AG04449 (cell line): ENCODE data around the gene C1QTNF8.

Experiments
- CTCF ChIA-PET: fragments of 350-600 bp; formaldehyde crosslinking; extraction: SDS; loops from one replicate; lab custom pipeline; 2021; ENCODE audit warnings: antibody characterized with exemption; lab: Yijun Ruan, JAX
- POLR2A ChIA-PET: fragments of 400-600, 350-600 bp; formaldehyde crosslinking; extraction: SDS; loops from one replicate; lab custom pipeline; 2020; ENCODE audit warnings: antibody characterized with exemption, inconsistent platforms; lab: Yijun Ruan, JAX
- DNase-seq: peaks from one replicate; pipeline ENCODE4 v3.0.0-alpha.2; 2010; ENCODE audit warnings: low read depth, low spot score
- H3K4me3 ChIP-seq: 2 replicates; pipeline ENCODE4 v1.5.1; 2011; ENCODE audit warnings: low read depth, mild to moderate bottlenecking, control low read depth, low read length
- CTCF ChIP-seq: IDR thresholded peaks from one replicate; pipeline ENCODE4 v1.5.1; 2011; ENCODE audit warnings: mild to moderate bottlenecking, moderate library complexity, low read length, control low read depth, inconsistent platforms; ENCODE audit not compliant: insufficient read depth; ENCODE audit errors: missing control alignments

C1QTNF8 gene

GRCh38 chr16:1076801-1077576 is 19.1 kb downstream of the C1QTNF8 start:
- ChIA-PET CTCF (interaction anchor here (1.5 kb wide), 1 partner anchor 19 kb away, joined by 7 read pairs; no protein-coding TSS in a partner anchor), POLR2A (no interaction called here)
- no peak for TF ChIP-seq CTCF
- no peak for DNase-seq
- H3K4me3 ChIP-seq: no peak overlapping the region

- POLR2A ChIA-PET: no interaction called here
- H3K4me3 ChIP-seq: no peak overlapping the region
- TF ChIP-seq CTCF: no peak
- CTCF ChIA-PET: no interaction called here
- no peak for DNase-seq
Measured at GRCh38 chr16:1075546-1075945, 20.5 kb downstream of the C1QTNF8 start.

GRCh38 chr16:1074379-1074649 is 21.7 kb downstream of the C1QTNF8 start:
- ChIA-PET POLR2A (no interaction called here), CTCF (no interaction called here)
- H3K4me3 ChIP-seq: no peak overlapping the region
- no peak for TF ChIP-seq CTCF
- DNase-seq: no peak

GRCh38 chr16:1073566-1074378 is 22.3 kb downstream of the C1QTNF8 start:
- DNase-seq: no peak
- no peak overlapping the region for H3K4me3 ChIP-seq
- POLR2A ChIA-PET: no interaction called here
- TF ChIP-seq CTCF: no peak
- CTCF ChIA-PET: interaction anchor here (5.4 kb wide), 1 partner anchor 18 kb away, joined by 39 read pairs; no protein-coding TSS in a partner anchor

GRCh38 chr16:1073262-1073558 is 22.8 kb downstream of the C1QTNF8 start:
- ChIA-PET CTCF (interaction anchor here (5.4 kb wide), 1 partner anchor 17 kb away, joined by 39 read pairs; no protein-coding TSS in a partner anchor), POLR2A (no interaction called here)
- H3K4me3 ChIP-seq: no peak overlapping the region
- TF ChIP-seq CTCF: no peak
- DNase-seq: no peak

- ChIA-PET POLR2A (no interaction called here), CTCF (interaction anchor here (5.4 kb wide), 1 partner anchor 16 kb away, joined by 39 read pairs; no protein-coding TSS in a partner anchor)
- TF ChIP-seq CTCF: no peak
- no peak for DNase-seq
- H3K4me3 ChIP-seq: no peak within 1 kb of the TSS
Measured at GRCh38 chr16:1072526-1073261, 23.4 kb downstream of the C1QTNF8 start, which contains the start of gene SSTR5. TSS of gene SSTR5 (plus strand) at chr16:1072747. CDS start at chr16:1078869, 6,122 bp downstream.
